Fibroblast of skin of left quadriceps (primary cell): Measurements from ENCODE around the gene CST9.
"Not testable (repeated sequence)": the region's sequence is repeated elsewhere in the genome, so short reads cannot be mapped to it uniquely, and the experiment has no call there.

Source experiments
- DNase-seq, 2 experiments: peaks; one replicate each; pipeline ENCODE4 v3.0.0-alpha.2; 2013; ENCODE audit warnings: low read depth in 2 of 2

Gene CST9

DNA sequence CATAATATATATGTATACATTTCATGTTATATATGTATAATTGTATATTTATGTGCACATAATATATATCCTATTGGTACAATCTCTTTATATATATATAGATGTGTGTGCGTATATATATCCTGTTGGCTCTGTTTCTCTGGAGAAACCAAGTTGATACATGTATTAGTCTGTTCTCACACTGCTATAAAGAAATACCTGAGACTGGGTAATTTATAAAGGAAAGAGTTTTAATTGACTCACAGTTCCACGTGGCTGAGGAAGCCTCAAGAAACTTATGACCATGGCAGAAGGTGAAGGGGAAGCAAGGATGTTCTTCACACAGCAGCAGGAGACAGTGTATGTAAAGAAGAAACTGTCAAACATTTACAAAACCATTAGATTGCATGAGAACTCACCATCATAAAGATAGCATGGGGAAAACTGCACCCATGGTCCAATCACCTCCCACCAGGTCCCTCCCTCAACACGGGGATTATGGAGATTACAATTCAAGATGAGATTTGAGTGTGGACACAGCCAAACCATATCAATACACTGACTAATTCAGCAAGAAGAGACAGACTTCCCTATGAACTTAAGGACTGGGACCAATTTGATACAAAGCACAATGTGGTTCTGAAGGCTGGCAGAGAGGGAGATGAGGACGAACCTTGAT is 18.1 kb upstream of the CST9 start:
- DNase-seq, result no peak

DNA sequence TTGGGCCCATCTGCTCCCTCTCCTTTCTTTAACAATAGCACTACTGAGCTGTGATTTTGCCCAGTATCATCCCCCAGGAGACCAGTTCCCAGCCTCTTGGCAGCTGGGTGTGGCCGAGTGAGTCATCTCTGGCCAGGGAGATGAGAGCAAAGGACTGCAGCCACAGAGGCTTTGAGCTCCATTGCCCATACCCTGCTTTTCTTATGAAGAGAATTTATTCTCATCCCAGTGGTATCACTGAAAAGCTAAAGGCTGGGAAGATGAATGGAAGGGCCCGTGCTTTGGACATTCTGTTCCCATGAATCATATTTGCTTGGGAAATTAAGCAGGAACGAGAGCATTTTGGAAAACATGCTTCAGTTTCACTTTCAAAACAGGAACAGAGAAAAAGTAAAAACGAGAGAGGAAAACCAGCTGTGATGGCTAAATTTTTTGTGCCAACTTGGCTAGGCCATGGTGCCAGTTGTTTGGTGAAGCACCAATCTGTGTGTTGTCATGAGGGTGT is 17.2 kb upstream of the CST9 start:
- peak; percentile 47 for DNase-seq

DNA sequence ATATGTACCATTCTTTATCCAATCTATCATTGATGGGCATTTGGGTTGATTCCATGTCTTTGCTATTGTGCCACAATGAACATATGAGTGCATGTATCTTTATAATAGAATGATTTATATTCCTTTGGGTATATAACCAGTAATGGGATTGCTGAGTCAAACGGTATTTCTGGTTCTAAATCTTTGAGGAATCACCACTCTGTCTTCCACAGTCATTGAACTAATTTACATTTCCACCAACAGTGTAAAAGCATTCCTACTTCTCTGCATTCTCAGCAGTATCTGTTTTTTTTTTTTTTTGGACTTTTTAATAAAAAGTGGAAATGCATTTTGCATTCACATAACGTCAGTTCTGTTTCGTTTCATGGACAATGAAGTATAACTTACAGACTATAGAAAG is 16.7 kb upstream of the CST9 start:
- DNase-seq, result not testable (repeated sequence)

DNA sequence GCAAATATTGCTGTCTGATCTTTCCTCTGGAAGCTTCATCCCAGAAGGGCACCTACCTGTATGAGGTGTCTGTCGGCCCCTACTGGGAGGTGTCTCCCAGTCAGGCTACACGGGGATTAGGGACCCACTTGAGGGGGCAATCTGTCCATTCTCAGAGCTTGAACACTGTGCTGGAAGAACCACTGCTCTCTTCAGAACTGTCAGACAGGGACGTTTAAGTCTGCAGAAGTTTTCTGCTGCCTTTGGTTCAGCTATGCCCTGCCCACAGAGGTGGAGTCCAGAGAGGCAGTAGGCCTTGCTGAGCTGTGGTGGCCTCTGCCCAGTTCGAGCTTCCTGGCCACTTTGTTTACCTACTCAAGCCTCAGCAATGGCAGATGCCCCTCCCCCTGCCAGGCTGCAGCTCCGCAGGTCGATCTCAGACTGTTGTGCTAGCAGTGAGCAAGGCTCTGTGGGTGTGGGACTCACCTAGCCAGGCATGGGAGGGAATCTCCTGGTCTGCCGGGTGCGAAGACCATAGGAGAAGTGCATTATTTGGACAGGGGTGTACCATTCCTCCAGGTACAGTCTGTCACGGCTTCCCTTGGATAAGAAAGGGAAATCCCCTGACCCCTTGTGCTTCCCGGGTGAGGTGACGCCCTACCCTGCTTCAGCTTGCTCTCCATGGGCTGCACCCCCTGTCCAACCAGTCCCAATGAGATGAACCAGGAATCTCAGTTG is 15.1 kb upstream of the CST9 start:
- DNase-seq, result not testable (repeated sequence)

DNA sequence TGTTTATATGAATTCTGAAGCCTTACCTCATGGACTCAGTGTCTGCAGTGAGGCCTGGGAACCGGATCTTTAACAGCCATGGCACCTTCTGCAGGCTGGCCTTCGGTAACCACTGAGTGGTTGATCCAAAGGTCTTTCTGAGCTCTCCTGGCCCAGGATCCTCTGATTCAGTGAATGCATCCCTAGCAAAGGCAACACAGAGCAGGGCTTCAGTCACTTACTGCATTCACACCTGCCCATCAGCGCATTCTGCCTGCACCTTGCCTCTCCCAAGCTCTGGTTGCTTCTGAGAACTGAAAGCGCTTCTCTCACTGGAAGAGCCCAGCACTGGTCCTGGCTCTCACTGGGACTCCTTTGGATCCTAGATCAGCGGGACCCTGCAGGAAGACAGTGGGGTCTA is 8.4 kb upstream of the CST9 start:
- no peak for DNase-seq

DNA sequence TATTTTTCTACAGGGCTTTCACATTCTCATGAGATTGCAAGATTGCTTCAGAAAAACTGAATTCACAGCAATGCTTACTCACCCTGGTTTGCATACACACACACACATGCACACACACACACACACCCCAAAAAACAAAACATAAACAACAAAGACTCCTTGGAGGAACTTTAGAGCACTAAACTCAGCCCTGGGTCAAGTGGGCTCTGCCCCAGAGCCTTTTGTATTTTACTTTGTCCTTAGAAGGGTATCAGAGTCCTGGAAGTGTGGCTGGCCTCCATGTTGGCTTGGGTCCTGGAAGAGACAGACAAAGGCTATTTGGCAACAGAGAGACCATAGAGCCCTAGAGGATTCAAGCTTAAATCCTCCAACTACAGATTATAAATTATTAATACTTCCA is 8.0 kb upstream of the CST9 start:
- no peak for DNase-seq

DNA sequence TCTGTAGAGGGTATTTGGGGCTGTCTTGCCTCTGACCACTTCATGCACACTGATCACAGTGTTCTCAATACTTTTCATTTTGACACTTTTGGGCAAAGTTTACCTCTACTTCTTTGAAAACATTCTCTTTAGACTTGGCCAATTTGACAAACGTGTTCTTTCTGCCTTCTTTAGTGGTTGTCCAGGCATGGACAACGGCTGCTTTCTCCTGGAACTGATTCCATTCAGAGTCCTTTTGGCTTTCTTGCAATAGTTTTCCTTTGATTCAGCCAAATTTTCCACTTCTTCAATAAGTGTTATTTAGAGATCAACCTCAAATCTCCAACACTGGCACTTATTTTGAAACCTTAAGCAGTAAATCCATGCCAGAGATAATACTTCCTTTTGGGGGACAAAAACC is 6.7 kb upstream of the CST9 start:
- DNase-seq, result no peak

DNA sequence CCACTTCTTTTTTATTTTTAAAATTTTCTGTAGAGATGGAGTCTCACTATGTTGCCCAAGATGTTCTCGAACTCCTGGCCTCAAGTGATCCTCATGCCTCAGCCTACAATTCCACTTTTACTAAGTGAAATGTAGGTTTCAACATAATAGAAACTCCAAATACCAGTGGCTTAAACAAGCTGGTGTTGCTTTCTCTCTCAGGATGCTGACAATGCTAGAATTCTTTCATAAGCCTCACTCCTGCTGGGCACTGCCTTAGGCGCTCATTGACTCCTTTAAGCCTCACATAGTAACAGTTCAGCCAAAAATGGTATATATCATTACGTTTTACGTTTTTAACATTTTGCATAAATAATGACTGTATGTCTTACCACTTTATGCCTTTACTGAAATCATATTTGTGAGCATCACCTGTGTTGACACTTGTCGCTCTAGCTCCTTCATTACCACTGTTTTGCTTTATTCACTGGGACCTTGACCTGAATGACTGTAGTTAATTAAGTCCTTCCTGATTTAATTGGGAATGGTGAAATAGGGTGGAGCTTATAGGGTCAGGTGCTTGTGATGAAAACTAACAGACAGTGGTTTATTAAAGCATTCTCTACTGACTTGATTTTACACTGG is 3.9 kb upstream of the CST9 start:
- DNase-seq, result no peak

DNA sequence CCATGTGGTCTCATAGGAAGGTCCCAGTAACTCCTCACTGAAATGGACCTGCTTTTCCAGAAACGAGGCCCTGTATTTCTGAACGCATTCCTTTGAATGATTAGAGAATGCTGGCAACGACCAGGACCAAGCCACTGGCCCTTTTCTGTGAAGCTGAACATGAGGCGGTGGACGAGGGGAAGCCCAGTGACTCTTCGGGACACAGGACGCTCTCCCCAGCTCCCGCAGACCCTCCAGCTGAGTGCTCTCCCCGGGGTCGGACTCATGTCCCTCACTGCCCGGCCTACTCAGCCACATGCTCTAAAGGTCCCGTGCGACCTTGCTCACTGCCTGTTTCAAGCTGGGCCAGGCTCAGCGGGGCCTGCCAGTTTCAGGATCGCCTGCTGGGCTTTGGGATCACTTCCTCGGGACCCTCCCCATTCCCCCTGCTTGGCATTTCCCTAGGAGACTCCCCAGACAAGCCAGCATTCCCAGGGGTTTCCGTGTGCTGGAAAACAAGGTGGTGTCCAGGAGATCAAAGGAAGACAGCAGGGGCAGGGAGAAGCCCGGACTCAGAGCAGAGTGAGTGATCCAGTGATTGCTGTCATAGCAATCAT is 2.6 kb upstream of the CST9 start:
- no peak for DNase-seq

DNA sequence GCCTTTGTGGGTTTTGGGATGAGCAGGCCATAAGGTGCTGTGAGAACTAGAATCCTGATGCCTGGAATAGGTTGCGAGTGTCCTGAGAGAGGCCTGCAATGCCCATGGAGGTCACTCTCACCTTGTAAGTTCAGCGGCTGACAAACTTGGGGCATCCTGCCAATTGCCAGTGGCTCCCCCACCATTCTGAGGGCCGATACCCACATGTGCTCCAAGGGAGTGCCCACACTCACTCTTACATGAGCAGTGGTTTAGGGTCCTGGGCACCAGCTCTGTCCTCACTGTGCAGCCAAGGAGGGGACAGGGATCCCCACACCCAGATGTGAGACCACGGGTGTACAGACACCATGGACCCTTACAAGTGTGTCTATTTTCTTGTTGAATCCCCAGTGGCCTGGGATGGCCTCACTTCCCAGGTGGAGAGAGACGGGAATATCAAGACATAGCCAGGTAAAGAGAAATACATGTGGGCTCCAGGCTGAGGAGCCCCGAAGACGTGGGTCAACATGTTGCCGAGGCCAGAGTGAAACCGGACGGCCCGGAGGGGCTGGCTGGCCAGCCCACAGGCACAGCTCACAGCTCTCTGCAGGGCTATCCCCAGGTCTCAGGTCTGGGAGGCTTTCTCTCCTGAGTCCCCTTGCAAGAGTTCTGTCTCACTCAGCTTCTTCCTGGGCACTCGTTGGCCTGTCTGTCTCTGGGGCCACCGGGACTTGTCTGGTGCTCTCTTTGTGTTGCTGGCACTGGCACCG is 2.0 kb upstream of the CST9 start:
- DNase-seq, result no peak

DNA sequence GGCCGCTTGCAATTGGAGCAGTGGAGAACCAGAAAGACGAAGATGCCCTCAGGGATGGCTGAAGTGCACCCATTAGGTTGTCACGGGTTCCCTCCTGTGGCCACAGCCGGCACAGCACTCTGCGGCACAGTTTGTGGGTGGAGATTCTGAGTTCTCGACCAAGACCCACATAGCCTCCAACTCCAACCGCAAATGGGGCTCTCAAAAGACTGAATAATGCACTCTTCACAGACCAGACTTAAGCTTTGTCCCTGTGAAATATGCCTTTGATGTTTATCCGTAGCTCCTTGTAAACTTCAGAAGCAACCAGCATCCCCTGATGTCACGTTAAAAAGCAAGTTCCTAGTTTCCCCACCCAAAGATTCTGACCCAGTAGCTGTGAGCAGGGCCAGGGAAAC is 934 bp upstream of the CST9 start:
- DNase-seq, result peak; percentile 23 to 32

DNA sequence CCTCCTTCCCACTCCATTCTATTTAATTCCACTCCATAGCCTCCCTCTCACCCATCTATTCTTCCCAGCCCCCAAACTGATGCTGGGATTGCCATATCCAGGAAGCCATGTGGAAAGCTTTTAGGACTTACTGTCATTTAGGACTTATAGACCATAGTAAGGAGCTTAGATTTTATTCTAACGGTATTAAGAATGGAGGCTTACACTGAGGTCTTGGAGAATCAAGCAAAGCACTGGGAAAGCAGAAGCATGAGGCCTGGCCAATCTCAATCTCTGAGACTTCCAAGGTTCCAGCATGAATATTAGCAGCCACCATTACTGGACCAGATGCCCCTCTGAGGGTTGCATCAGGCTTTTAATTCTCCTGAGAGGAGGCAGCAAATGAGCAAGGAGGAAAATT is 1.4 kb downstream of the CST9 start:
- no peak for DNase-seq

DNA sequence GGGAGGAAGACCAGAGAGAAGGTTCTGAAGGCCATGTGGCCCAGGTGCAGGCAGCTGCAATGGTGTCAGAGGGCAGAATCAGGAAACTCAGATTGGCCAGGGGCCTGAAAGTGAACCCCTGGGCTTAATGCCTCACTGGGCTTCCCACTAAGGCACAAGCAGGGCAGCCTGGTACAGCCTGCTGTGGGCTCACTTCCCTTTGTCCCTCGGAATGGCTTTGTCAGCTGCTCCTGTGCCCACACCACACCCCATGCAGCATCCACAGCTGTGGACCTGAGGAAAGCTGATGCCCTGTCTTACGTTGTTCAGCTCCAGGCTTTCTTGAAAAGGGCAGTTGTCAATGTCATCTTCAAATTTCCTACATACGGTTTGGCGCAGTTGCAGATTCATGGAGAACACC is 2.4 kb downstream of the CST9 start:
- DNase-seq, result no peak

DNA sequence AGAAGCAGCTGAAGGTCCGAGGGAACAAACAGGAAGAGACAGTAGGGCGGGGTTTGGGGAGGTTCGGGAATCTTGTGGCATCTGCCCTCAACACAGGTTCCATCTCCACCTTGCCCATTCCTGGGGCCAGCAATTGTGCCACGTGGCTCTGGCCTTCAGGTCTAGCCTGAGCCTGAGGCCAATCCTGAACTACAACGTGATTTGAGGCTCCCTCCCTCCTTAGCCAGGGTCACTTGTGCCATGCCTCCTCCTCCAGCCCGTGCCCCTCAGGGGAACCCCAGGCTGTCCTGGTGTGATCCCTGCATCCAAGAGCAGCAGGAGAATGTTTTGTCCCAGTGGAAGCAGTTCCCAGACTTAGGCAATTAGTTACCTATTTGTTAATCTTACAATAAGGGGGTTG is 3.0 kb downstream of the CST9 start:
- no peak for DNase-seq

DNA sequence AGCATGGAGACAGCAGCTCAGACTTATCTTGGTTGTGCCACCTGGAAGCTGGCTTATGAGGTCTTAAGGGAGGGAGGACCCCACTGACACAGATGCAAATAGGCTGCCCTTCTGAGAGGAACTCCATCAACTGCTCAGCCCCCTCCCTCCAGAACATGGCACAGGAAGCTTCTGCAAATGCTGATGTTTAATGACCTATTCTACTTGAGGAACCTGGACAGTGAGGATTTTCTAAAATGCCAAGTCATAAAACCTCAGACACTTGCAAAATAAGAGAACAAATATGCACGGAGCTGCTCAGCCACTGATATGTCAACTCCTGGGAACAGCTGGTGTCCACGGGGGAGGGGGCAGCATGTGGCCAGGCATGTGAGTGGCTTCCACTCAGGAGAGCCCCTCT is 3.5 kb downstream of the CST9 start:
- DNase-seq, result no peak

DNA sequence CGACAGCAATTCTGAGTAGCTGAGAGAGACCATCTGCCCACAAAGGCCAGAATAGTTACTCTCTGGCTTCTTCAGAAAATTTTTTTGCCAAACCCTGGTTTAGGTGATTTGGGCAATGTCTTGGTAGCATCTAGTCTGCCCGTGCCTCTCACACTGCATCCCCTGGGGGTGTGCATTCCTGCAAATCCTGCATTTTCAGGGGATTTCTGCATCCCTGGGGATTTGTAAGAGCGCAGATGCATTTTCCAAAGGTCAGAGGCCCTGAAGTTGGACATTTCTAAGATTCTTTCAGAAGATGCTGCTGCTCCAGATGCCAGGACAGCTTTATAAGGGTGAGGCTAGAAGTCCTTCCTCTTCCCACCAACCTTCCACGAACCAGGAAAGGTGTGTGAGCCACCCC is 4.0 kb downstream of the CST9 start:
- DNase-seq, result no peak

DNA sequence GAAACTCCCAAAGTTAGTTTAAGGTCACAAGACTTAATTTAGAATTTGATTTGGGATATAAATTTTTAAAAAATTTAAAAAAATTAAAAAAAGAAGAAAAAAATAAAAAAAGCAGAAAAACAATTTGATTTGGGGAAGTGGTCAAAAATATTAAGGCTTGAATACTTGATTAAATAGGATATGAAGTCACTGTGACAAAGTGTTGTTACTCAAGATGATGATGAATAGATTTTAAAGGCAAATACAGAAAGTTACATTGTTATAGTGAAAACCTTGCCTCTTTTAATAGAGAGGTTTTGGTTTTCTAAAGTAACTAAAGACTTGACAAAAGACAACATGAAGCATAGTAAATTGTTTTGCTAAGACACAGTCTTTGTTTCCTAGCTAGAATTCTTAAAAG is 7.2 kb downstream of the CST9 start:
- no peak for DNase-seq

DNA sequence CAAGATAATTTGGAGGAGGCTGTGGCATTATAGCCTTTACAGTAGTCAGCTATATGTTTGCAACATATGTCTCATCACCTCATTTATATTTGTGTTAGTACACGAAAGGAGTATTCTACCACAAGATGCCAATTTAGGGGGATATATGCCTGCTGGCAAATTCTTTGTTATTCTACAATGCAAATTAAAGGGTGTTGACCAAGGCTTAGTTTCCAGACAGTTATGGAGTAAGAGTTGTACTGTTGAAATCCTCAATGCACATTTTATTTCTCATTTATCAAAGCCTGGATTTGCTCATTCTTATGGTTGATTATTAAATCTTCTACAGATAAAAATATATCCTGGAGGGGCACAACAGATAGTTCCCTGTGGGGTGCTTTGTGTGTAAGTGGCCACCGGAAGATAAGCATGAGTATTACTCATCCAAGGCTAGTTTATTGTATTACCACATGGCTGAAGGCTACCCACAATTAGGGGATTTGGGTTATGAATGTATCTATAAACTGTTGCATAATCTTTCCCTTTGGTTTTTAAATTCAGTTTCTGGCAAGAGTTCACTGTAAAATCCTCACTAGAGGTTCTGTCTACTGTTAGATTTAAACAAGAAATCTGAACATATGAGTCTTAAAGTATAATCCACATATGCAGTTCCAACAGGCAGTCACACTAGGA is 9.0 kb downstream of the CST9 start:
- no peak for DNase-seq

DNA sequence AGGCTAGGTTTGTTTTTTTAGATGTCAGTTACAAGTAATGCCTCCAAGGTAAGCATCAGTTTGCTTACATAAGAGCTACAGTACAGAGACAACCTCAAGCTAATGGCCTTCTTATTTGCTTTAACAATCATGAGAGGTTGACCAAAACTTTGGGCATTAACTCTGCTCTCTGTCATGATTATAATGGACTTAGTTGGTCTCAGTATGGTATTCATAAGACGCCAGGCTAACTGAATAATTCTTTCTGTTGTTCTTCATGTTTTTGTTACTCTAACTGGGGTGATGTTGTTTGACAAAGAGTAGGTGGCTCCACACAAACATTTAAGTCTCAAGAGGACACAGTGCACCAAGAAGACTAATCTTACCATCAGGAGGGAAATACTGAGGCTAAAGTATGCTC is 9.8 kb downstream of the CST9 start:
- DNase-seq, result no peak

DNA sequence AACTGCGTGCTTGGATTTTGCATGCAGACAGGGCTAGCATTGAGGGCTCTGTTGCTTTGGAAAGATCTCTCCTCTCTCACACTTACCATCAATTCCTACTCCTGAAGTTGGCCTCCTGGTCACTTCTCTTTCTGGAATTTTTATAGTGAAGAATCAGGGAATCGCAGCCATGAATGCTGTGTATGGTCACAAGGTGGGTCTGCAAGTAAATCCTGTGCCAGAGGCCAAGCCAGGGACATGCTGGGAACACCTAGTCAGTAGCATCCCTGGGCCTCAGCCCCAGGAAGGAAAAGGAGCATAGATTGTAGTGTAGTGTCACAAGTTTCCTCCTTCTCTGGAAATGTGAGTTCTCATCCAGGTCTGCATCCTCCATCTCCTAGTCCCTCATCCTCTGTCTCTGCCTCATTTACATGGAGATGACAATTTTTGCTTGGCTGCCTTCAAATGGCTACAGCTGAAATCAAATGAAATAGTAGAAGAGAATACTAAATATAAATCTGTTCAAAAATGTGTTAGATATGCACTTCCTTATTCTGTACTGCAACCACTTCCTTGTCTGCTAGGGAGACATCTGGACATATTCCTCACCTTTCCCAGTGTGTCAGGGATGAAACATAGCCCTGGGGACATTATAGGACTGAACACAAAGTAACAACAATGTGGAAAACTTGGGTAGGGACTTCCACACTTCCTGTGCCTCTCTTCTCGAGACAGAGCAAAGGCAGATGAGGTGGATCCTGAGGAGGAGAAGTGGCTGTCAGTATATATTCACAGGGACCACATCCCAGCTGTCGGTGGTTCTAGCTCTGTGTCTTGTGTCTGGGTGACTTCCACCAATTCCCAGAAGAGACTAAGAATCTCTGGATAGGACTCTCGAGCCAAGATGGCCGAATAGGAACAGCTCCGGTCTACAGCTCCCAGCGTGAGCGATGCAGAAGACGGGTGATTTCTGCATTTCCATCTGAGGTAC is 17.0 kb downstream of the CST9 start:
- DNase-seq, result no peak
